DMS79 (cell line): Measurements from ENCODE around the gene DENND11.
"Not testable (repeated sequence)": the region's sequence is repeated elsewhere in the genome, so short reads cannot be mapped to it uniquely, and the experiment has no call there.

Experiments
- DNase-seq: peaks from one replicate; lab custom pipeline; 2025; lab: John Stamatoyannopoulos, UW

DENND11 gene

DNA sequence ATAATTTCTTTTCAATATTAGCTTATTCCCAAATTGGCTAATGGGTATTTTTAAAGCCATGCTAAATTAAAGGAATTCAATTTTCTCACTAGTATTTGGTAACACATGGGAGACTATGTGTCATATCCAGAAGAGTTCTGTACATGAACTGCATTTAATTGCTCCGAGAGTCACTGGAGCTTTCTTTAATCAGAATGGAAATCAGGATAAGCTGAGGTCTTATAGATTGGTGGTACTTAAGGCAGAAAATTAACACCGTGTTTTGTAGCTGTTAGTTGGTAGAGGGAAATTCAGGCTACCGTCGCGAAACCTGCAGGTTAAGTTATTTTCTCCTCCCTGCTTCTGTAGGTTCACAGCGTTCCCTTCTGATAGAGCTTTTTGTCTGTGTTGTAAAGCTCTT, 6.4 kb upstream of the DENND11 start, which contains the start of gene WEE2:
WEE2 (plus strand) TSS at position 3 of the 400 bp plus-strand sequence. CDS start 406 bp downstream, outside the sequence.
- no peak for DNase-seq

DNA sequence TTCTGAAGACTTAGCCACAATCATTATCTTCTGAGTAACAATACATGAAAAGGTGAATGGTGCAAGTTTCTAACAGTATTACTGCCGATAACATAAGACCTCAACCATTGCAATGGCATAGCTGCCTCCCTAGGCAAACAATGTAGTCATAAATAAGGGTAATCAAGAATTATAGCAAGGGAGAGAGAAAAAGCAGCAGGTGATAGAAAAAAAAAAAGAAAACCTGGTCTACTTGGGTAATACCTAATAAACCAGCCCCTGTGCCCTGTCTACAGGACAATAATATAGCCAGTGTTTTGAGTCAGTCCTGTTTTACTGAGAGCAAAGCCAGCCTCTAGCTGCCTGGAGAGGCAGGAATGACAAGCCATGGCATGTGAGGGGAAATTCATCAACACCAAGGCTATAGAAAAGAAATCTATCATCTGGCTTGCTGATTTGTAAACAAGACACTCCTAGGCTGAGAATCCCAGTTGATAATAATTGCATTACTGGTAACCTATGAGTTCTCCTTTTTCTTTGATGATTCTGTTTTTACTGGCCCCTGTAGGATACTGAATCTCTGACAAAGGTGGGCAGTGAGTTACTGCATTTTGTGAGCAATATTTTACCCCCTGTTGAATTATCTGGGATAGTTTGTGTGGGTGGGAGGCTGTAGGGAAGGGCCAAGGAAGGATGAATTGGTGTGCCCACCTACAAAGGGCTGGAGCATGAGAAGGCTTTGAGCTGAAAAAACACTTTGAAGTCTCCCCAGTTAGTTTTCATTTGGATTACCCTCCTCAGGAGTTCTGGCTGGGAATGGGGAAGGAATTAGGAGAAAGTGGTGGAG, 4.5 kb upstream of the DENND11 start:
- no peak for DNase-seq

DNA sequence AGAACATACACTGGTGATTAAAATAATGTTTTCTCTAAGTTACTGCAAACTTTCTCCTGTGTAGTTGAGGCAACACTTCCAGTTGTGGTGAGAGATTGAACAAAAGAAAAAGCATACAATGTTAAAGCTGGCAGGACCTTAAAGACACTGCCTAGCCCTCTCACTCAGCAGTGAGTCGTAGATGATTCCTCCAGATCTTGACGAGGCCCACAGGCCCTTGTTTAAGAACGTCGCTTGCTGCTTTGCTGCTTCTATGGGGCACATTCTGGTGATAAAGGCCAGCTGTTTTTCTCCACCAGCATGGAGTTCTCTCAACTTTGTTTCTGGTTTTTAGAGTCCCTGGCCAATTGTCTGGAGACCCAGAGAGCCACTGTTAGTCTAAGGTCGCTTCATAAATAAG, 2.8 kb upstream of the DENND11 start:
- no peak for DNase-seq

DNA sequence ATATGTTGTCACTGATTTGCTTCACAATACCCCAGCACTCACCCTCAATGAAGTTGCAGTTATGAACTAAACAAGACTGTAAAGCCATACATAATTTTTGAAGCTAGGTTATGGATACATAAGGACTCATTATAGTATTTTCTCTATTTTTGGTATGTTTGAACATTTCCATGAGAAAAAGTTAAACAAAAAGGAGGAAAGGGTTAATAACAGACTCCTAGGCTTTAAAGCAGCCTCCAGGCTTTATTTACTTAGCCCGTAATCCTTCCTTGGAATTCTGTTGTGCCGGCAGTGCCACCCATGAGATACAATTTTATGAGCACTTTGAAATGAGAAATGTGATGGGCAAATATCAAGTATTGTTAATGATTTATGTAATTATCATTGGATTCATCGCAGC, 2.1 kb upstream of the DENND11 start:
- DNase-seq: no peak

DNA sequence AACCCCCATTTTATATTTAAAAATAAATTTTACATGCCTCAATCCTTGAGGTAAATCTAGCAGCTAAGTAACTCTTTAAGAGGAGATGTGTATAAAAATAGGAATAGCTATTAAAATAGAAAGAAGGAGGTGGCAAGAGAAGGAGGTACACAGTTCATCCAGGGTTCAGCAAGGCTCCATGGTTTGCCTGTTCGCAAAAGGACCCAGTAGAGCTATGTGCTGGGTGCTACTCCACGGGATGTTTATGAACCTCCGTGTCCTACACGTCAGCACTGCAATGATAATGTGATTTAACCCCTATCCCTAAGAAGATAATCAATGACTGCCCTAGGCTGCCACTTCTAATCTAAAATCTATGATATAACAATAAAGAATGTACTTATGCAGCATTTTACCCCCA, 926 bp upstream of the DENND11 start:
- no peak for DNase-seq

DNA sequence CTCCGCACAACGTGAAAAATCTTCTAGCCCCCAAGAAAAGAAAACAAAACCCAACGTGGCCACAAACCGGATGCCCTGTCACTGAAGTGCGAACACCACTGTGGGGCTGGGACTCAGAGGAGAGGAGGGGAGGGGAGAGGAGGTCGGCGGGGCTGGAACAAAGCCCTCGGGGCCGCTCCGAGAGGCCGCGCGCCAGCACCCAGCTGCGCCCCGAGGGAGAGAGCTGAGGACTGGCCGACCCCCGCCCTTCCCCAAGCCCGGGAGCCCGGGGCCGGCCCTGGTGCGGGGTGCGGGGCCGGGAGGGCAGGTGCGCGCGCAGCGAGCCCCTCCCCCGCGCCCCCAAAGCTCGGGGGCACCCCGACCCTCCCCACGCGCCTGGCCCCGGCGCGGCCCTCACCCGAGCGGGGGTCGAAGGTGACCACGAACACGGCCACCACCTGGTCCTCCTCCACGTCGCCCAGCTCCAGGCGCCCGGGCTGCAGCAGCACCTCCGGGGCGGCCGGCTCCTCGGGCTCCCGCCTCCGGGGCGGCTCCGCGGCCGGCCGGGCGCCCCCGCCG, 398 bp downstream of the DENND11 start:
- peak; percentile 4 for DNase-seq

DNA sequence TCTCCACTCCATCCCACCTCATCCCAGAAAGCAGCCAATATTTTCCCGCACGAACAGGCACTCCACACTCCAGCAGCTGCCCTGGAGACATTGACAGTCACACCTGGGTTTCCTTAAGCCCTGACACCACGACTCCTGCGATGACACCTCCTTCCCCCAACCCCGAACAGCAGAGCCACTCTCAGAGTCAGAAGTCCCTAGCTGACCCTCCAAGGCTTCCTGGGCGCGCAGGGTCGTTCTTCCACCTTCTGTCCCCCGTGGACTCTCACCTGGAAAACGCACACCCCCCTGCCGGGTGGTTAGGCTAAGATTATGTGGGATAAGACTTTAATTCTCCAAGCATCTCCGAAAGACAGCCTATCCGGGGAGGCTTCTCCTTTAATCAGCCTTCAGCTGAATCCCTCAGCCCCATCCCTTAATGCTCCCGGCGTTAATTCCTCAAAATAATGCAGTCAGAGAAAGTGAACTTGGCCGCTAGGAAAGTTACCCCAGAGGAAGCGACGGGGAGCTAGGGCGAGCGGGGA, 1.1 kb downstream of the DENND11 start:
- no peak for DNase-seq

DNA sequence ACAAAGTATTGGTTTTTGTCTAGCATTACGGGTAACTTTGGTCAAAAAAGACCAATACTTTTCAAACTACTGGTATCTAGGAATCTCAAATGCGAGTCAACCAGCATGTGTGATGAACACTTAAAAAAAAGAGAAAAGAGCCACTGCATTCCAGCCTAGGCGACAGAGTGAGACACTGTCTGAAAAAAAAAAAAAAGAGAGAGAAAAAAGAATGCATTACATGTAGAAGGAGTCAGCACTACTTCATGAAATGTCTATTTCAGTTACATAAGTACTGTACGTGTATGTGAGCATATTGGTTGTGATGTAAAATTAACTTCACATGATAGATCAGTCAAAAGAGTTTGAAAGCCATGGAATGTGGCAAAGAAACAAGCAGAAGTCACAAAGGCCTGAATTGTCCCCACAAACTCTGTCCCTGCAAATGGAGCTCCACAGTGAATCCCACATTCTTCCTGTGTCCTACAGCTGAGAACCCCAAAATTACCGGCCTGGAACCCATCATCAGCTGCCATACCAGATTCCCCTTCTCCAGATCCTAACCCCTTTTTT, 1.6 kb downstream of the DENND11 start:
- no peak for DNase-seq

DNA sequence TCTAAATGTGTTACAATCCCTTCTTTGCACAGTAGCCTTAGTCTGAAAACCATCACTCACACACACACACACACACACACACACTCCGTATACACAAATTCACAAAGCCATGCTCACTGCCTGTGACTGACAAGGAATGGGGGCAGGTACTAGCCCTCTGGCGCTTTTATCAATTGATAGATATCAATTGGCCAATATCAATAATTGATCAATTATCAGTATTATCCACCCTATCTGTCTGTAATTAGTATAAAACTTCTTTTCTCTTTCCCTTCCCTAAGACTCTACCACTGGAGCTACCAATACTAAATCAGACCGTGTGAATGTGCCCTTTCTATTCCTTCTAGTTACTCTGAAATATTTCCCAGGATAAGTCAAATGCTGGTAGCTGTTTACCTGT, 2.1 kb downstream of the DENND11 start:
- no peak for DNase-seq

DNA sequence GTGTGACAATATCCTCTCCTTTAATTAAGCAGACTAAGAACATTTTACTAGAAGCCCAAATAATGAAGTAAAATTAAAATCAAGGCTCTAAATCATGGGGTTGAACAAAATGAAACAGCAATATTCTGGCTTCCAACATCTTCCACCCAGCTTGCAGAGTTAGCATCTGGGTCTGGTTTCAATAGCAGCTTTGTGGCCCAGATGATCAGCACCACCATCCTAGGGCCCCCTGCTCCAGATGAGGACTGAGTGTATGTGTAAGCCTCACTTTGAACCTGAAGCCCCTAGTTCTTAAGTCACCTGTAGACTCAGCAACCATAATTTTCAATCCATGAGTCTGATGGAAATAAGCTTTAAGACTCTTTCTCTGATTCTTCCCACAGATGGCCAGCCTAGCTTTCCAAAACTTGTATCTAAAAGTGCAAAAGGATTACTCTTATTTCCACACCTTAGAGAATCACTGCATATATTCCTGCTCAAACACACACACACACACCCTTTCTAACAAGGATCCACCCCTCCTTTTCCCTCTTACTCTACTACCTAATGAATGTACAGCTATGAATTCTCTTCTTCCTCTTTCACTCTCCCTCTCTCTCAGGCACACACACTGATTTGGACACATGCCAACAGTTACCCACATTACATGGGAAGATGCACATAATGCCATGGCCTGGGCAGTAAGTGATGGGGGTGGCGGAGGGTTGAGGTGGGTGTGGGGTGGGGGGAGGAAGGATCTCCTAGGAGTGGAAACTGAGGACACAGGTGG, 3.5 kb downstream of the DENND11 start:
- DNase-seq: no peak

DNA sequence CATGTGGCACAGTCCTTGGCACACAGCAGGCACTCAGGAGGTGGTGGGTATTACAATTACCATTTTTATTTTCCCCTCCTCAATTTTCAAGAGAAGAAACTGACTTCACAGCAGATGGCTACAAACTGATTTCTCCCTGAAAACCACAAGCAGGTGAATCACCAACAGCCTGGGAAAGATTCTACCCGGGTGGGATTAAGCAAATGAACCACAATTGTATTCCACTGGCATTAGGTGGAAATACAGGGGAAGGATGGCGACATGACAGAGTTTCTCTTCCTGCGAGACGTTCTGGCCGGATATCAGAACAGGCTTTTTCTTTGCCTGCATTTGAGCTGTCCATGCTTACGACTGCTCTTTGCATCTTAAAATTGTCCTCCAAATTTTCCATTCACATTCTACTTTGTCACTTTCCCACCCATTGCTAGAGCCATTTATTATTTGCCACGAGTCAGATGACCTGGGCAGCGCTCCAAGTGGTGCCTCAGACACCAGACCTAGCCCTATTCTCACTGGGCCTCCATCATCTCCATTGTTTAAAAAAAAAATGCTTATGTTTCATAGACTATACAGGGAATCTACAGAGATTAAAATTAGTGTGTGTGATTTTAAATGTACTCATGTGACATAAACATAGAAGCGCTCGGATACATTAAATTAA, 4.6 kb downstream of the DENND11 start:
- DNase-seq: no peak

DNA sequence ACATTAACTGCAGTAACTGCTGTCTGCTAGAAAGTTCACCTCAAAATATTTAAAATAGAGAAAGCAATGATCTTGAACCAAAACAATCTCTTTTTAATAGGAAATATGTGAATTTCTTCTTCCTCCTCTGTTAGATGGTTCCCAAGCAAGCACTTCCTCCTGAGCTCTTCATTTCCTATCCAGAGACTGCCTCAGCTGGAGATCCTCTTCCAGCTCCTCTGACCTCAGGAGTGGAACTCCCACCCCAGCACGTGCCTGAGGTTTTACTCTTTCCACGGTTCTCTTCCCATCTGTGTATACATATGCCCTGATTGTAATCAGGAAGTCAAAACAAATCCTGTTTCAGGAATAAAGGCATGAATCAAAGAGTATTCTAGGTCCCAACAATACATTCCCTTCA, 5.6 kb downstream of the DENND11 start:
- DNase-seq: no peak

DNA sequence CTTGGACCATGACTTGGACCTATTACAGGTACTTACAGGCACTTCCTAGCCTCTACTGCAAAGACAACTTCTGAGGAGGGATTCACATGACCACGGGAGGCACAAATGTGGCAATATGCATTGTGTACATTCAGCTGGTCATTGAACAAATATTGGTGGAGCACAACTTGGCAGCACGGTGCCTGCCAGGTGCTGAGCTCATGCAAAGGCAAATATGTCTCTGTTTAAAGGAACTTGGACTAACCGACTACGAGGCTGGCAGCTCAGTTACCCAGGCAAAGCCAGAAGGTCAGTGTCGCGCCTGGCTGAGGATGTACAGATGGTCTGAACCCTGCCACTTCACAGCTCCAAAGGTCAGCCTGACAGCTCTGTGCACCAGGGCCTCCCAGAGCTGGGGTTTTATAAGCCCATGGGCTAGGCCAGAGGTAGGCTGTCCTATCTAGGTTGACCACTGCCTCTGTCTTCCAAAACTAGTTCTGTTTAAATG, 6.1 kb downstream of the DENND11 start:
- DNase-seq: no peak

DNA sequence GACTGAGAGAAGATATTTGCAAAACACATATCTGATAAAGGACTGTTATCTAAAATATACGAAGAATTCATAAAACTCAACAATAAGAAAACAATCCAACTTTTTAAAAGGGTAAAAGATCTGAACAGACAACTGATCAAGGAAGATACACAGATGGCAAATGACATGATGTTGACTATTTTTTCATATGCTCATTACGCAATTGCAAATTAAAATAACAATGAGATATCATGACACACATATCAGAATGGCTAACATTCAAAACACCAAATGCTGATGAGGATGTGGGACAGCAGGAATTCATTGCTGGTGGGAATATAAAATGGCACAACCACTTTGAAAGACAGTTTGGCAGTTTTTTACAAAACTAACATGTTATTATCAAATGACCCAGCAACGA, 8.9 kb downstream of the DENND11 start:
- DNase-seq: no peak

DNA sequence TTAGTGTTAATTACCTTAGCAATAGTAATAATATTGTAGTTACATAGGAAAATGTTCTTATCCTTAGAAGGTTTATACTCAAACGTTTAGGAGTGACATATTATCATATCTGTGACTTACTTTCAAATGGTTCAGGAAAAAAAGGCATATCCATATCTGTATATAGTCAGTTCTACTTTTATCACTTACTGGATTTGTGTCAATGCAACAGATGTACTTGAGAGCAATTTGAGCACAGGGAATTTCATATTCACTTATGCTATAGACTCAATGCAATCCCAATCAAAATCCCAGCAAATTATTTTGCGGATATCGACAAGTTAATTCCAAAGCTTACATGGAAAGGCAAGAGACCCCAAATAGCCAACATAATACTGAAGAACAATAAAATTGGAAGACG, 10.0 kb downstream of the DENND11 start:
- no peak for DNase-seq

DNA sequence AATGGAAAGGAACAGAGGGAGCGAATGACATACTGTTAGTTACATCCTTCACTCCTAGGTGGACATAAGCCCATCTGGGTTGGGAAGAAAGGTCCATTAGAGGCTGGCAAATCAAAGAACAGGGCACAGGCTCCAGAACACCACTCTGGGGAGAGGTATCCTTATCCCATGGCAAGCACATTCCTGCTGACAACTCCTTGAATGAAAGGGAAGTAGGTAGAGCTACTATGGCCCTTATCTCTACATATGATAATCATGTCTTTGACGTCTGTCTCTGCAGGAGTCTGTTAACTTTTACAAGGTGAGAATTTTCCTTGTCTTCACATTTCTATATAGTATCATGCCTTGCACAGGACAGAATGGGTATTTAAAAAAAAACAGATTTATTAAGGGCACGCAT, 10.4 kb downstream of the DENND11 start:
- no peak for DNase-seq

DNA sequence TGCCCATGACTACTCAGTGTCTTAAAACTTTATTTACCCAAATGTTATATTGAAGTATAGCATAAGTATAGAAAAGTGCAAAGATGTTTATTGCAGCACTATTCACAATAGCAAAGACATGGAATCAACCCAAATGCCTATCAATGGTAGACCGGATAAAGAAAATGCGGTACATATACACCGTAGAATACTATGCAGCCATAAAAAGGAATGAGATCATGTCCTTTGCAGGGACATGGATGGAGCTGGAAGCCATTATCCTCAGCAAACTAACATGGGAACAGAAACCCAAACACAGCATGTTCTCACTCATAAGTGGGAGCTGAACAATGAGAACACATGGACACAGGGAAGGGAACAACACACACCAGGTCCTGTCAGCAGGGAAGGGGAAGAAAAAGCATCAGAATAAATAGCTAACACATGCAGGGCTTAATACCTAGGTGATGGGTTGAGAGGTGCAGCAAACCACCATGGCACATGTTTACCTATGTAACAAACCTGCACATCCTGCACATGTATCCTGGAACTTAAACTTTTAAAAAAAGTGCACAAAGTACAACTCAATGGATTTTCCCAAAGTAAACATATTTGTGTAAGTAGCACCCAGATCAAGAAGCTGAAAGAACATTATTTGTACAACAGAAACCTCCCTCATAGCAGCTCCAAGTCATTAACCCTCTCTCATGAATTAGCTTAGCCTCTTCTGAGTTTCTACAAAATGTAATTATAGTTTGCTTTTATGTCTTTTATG, 12.7 kb downstream of the DENND11 start:
- not testable (repeated sequence) for DNase-seq

DNA sequence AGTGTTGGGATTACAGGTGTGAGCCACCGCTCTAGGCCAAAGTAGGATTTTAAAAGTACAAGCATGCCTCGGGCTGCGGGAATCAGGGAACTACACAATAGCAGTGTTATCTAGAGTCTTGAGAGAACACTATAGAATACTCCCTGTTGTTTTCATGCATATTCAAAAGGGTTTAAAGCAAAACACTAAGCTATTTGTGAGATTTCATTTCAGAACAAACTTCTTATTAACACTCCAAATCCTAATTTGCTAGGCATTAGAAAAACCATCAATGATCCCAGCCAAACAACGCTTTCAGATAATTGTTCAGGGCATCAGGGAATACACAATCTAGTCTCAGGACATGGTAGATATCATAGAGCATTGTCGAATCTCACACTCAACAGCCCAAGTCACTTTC, 13.9 kb downstream of the DENND11 start:
- DNase-seq: no peak

DNA sequence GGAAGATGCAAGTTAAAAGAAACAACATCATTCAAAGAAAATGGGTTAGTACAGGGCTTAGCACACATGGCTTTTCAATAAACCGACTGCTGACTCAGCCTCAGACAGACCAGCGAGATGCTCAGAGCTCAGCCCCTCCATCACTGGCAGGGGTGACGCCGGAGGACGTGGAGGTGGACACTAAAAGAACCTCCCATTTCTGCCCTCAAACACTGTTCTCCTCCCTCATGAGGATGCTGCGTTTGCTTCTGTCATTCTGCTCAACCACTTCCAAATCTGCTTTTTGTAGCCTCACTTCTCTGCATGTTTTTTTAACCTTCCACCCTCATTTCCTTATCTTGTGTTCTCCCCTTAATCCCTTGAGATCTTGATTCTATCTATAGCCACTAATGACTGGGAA, 15.3 kb downstream of the DENND11 start:
- no peak for DNase-seq

DNA sequence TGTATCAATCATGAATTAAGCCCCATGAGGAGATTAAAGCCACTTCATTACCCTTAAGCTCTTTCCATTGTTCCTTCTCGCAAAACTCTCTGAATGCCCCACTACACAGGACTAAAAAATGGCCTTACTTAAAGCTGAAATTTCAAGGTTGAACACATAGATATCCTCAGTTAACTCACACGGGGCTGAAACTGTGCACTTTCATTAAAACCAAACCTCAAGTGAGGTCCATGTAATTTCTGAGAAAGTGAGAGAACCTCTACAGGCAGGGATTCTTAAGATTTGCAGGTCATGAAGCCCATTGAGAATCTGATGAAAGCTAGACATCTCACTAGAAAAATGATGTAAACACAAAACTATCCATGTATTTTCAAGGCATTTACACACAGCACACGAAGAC, 15.9 kb downstream of the DENND11 start:
- DNase-seq: no peak
